22Rv1 (cell line): ENCODE data around the gene QSOX1.

Experiments used
- CTCF ChIP-seq: fragments of 450-650 bp; IDR thresholded peaks from 2 replicates; pipeline ENCODE4 v1.5.1; 2017; ENCODE audit warnings: mild to moderate bottlenecking
- ZFX ChIP-seq: fragments of 450-650 bp; IDR thresholded peaks from 2 replicates; pipeline ENCODE4 v1.6.1; 2017; ENCODE audit warnings: antibody characterized with exemption, borderline replicate concordance

- TF ChIP-seq CTCF (no peak), ZFX (no peak)
Measured at GRCh38 chr1:180166436-180166800, 11.7 kb downstream of the QSOX1 start.
